Skeletal muscle tissue (tissue), 4 donors: ENCODE results near the gene COX14. TPM values are rescaled to one million over a fixed set of nuclear protein-coding genes. Genes with fewer than 3 reads are reported as not detected.

Experiments
- H3K27ac ChIP-seq: one replicate; pipeline ENCODE4 v1.7.0; 2013; ENCODE audit warnings: mild to moderate bottlenecking, low read depth, low read length, inconsistent platforms
- H3K27me3 ChIP-seq, 3 donors: one replicate each; pipeline ENCODE4 v1.7.0; 2013; ENCODE audit warnings: low read length in 3 of 3; ENCODE audit not compliant: control insufficient read depth in 3 of 3, insufficient read depth in 3 of 3
- H3K36me3 ChIP-seq, 3 donors: one replicate each; pipeline ENCODE4 v1.7.0; 2013; ENCODE audit warnings: low read length in 3 of 3; ENCODE audit not compliant: control insufficient read depth in 3 of 3, insufficient read depth in 3 of 3
- H3K4me1 ChIP-seq, 3 donors: one replicate each; pipeline ENCODE4 v1.7.0; 2013; ENCODE audit warnings: low read length in 3 of 3, mild to moderate bottlenecking in 3 of 3; ENCODE audit not compliant: control insufficient read depth in 3 of 3, insufficient read depth in 3 of 3
- H3K4me3 ChIP-seq, 3 donors: one replicate each; pipeline ENCODE4 v1.7.0; 2013; ENCODE audit warnings: low read length in 3 of 3
- H3K9ac ChIP-seq, 3 donors: one replicate each; pipeline ENCODE4 v1.7.0; 2013; ENCODE audit warnings: low read length in 3 of 3, mild to moderate bottlenecking in 3 of 3, moderate library complexity in 2 of 3, low read depth in 1 of 3
- H3K9me3 ChIP-seq, 3 donors: one replicate each; pipeline ENCODE4 v1.7.0; 2013; ENCODE audit warnings: low read length in 3 of 3; ENCODE audit not compliant: control insufficient read depth in 3 of 3
- total RNA-seq: library from RNA; depleted of rRNA; stranded (reverse); fragments of >200 nt; gene quantifications from one replicate; pipeline ENCODE4 v1.2.3, GENCODE V29; 2014
- donor health status: Osteomylitis.

COX14 gene
- 37.1 TPM for total RNA-seq

GRCh38 chr12:50111693-50112455 is at the start of gene COX14:
Gene COX14 (plus strand): TSS chr12:50112236. CDS start chr12:50120044, 7,808 bp downstream.
- Histone ChIP-seq H3K9ac (peak within 1 kb of the TSS; percentile 95 to 100 (median 99)), H3K4me1 (peaks cover 56 to 74% (median 66%) of the 10 kb centered on the region in 3 donors), H3K9me3 (no peaks in the 10 kb centered on the region), H3K4me3 (peak within 1 kb of the TSS; percentile 97 to 100 (median 100)), H3K36me3 (peaks cover 17 to 29% (median 27%) of the 10 kb centered on the region in 3 donors), H3K27me3 (no peaks in the 10 kb centered on the region), H3K27ac (peak within 1 kb of the TSS; percentile 100)

GRCh38 chr12:50062728-50063460 is 49.1 kb upstream of the COX14 start:
- H3K27ac ChIP-seq: no peak overlapping the region
- no peak overlapping the region for H3K4me3 ChIP-seq
- no peaks in the 10 kb centered on the region for H3K36me3 ChIP-seq
- no peaks in the 10 kb centered on the region for H3K9me3 ChIP-seq
- peaks cover 4 to 10% (median 4%) of the 10 kb centered on the region in 3 donors for H3K4me1 ChIP-seq
- H3K27me3 ChIP-seq: peaks cover 0 to 10% (median 7%) of the 10 kb centered on the region in 3 donors
- no peak overlapping the region for H3K9ac ChIP-seq

GRCh38 chr12:50065726-50066310 is 46.2 kb upstream of the COX14 start:
- no peak overlapping the region for H3K27ac ChIP-seq
- H3K27me3 ChIP-seq: peaks cover 0 to 3% (median 2%) of the 10 kb centered on the region in 3 donors
- no peaks in the 10 kb centered on the region for H3K36me3 ChIP-seq
- peaks cover 6 to 14% (median 11%) of the 10 kb centered on the region in 3 donors for H3K4me1 ChIP-seq
- H3K9ac ChIP-seq: no peak overlapping the region
- no peaks in the 10 kb centered on the region for H3K9me3 ChIP-seq
- H3K4me3 ChIP-seq: no peak overlapping the region

GRCh38 chr12:50066402-50066801 is 45.6 kb upstream of the COX14 start:
- Histone ChIP-seq H3K4me1 (peaks cover 4 to 11% (median 11%) of the 10 kb centered on the region in 3 donors), H3K4me3 (no peak overlapping the region), H3K9ac (no peak overlapping the region), H3K27me3 (peaks cover 0 to 3% (median 2%) of the 10 kb centered on the region in 3 donors), H3K36me3 (no peaks in the 10 kb centered on the region), H3K27ac (no peak overlapping the region), H3K9me3 (no peaks in the 10 kb centered on the region)

- H3K9ac ChIP-seq: no peak overlapping the region
- H3K4me1 ChIP-seq: peaks cover 4 to 11% (median 9%) of the 10 kb centered on the region in 3 donors
- H3K27ac ChIP-seq: no peak overlapping the region
- H3K36me3 ChIP-seq: no peaks in the 10 kb centered on the region
- peaks cover 0 to 2% (median 0%) of the 10 kb centered on the region in 3 donors for H3K27me3 ChIP-seq
- no peaks in the 10 kb centered on the region for H3K9me3 ChIP-seq
- H3K4me3 ChIP-seq: no peak overlapping the region
These were observed 43.0 kb upstream of the COX14 start for GRCh38 chr12:50069069-50069468.

GRCh38 chr12:50069539-50069938 is 42.5 kb upstream of the COX14 start:
- no peak overlapping the region for H3K9ac ChIP-seq
- H3K27me3 ChIP-seq: peaks cover 0 to under 1% (median 0%) of the 10 kb centered on the region in 3 donors
- H3K4me3 ChIP-seq: no peak overlapping the region
- H3K36me3 ChIP-seq: no peaks in the 10 kb centered on the region
- H3K4me1 ChIP-seq: peaks cover 4 to 11% (median 9%) of the 10 kb centered on the region in 3 donors
- H3K27ac ChIP-seq: no peak overlapping the region
- no peaks in the 10 kb centered on the region for H3K9me3 ChIP-seq

GRCh38 chr12:50070314-50071060 is 41.5 kb upstream of the COX14 start:
- H3K4me3 ChIP-seq: peak overlapping the region in 2 of 3 donors; percentile 13 to 68
- H3K27me3 ChIP-seq: no peaks in the 10 kb centered on the region
- peak overlapping the region in 1 of 3 donors; percentile 25 for H3K9ac ChIP-seq
- no peaks in the 10 kb centered on the region for H3K36me3 ChIP-seq
- H3K4me1 ChIP-seq: peaks cover 8 to 14% (median 11%) of the 10 kb centered on the region in 3 donors
- H3K9me3 ChIP-seq: no peaks in the 10 kb centered on the region
- no peak overlapping the region for H3K27ac ChIP-seq

- H3K27ac ChIP-seq: no peak overlapping the region
- H3K9ac ChIP-seq: no peak overlapping the region
- H3K9me3 ChIP-seq: no peaks in the 10 kb centered on the region
- H3K4me3 ChIP-seq: no peak overlapping the region
- no peaks in the 10 kb centered on the region for H3K27me3 ChIP-seq
- H3K4me1 ChIP-seq: peaks cover 8 to 11% (median 10%) of the 10 kb centered on the region in 3 donors
- no peaks in the 10 kb centered on the region for H3K36me3 ChIP-seq
These were observed 39.7 kb upstream of the COX14 start for GRCh38 chr12:50072198-50072907.

GRCh38 chr12:50073206-50073605 is 38.8 kb upstream of the COX14 start:
- no peaks in the 10 kb centered on the region for H3K27me3 ChIP-seq
- H3K4me1 ChIP-seq: peaks cover 8 to 11% (median 10%) of the 10 kb centered on the region in 3 donors
- no peak overlapping the region for H3K9ac ChIP-seq
- no peak overlapping the region for H3K4me3 ChIP-seq
- H3K27ac ChIP-seq: no peak overlapping the region
- H3K36me3 ChIP-seq: no peaks in the 10 kb centered on the region
- H3K9me3 ChIP-seq: no peaks in the 10 kb centered on the region
